Esophagus squamous epithelium (tissue), 4 donors: ENCODE measurements around the gene VGLL4.

Experiments
- POLR2A ChIP-seq, 4 donors: fragments of 450-650 bp; IDR thresholded peaks; one replicate each; pipeline ENCODE4 v1.6.1; 2017; ENCODE audit warnings: antibody characterized with exemption in 4 of 4, mild to moderate bottlenecking in 4 of 4, moderate library complexity in 3 of 4
- TF ChIP-seq, protein P1 (sequence below), 6 experiments: fragments of 450-650 bp in 4 of 6; fragments of 200-600 bp in 2 of 6; sonication (generic) in 2 of 6; IDR thresholded peaks; one replicate each; pipeline ENCODE4 v1.5.1; 2016 to 2019; ENCODE audit warnings: antibody characterized with exemption in 6 of 6, mild to moderate bottlenecking in 4 of 6, moderate library complexity in 4 of 6

- TF ChIP-seq, protein P1, sequence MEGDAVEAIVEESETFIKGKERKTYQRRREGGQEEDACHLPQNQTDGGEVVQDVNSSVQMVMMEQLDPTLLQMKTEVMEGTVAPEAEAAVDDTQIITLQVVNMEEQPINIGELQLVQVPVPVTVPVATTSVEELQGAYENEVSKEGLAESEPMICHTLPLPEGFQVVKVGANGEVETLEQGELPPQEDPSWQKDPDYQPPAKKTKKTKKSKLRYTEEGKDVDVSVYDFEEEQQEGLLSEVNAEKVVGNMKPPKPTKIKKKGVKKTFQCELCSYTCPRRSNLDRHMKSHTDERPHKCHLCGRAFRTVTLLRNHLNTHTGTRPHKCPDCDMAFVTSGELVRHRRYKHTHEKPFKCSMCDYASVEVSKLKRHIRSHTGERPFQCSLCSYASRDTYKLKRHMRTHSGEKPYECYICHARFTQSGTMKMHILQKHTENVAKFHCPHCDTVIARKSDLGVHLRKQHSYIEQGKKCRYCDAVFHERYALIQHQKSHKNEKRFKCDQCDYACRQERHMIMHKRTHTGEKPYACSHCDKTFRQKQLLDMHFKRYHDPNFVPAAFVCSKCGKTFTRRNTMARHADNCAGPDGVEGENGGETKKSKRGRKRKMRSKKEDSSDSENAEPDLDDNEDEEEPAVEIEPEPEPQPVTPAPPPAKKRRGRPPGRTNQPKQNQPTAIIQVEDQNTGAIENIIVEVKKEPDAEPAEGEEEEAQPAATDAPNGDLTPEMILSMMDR (IDR thresholded peaks at IDR 0.05), result no peak
- no peak for TF ChIP-seq POLR2A (IDR thresholded peaks at IDR 0.05)
Measured at GRCh38 chr3:11671648-11672100, 28.0 kb upstream of the VGLL4 start.
